Activated CD4-positive, alpha-beta memory T cell treated with anti-CD3 and anti-CD28 coated beads, Interleukin-2, amount 10 ng/mL, durations not matched to agents 7 days and 5 days (primary cell): ENCODE results near the gene NR1I2. TPM values are rescaled to one million over a fixed set of nuclear protein-coding genes. Genes with fewer than 3 reads are reported as not detected.

Experiments used
- CTCF ChIA-PET: fragments of 350-600 bp; sonication (Branson Sonifier 250); formaldehyde crosslinking; loops from one replicate; lab custom pipeline; 2021; ENCODE audit warnings: antibody characterized with exemption, inconsistent platforms; lab: Charles Lee
- POLR2A ChIA-PET: fragments of 350-600 bp; sonication (Branson Sonifier 250); formaldehyde crosslinking; loops from one replicate; lab custom pipeline; 2021; ENCODE audit warnings: antibody characterized with exemption; lab: Charles Lee
- DNase-seq: peaks from one replicate; pipeline ENCODE4 v3.0.0-alpha.2; 2020
- H3K27ac Mint-ChIP-seq: one replicate; pipeline ENCODE4 v1.8.0; 2021; ENCODE audit warnings: mild to moderate bottlenecking, mixed read lengths
- H3K27me3 Mint-ChIP-seq: one replicate; pipeline ENCODE4 v1.8.0; 2021; ENCODE audit warnings: mixed read lengths
- H3K36me3 Mint-ChIP-seq: one replicate; pipeline ENCODE4 v1.8.0; 2021; ENCODE audit warnings: low read depth, mixed read lengths
- H3K4me1 Mint-ChIP-seq: one replicate; pipeline ENCODE4 v1.8.0; 2021; ENCODE audit warnings: mixed read lengths
- H3K4me3 Mint-ChIP-seq: one replicate; pipeline ENCODE4 v1.8.0; 2021; ENCODE audit warnings: mild to moderate bottlenecking, mixed read lengths
- H3K9me3 Mint-ChIP-seq: one replicate; pipeline ENCODE4 v1.8.0; 2021; ENCODE audit warnings: mixed read lengths
- total RNA-seq, 2 experiments: library from RNA; stranded (reverse); gene quantifications; one replicate each; pipeline ENCODE4 v1.2.3, GENCODE V29; 2021

NR1I2 gene
- total RNA-seq, 2 experiments from 2014 or later: 0.13 to 0.20 TPM

DNA sequence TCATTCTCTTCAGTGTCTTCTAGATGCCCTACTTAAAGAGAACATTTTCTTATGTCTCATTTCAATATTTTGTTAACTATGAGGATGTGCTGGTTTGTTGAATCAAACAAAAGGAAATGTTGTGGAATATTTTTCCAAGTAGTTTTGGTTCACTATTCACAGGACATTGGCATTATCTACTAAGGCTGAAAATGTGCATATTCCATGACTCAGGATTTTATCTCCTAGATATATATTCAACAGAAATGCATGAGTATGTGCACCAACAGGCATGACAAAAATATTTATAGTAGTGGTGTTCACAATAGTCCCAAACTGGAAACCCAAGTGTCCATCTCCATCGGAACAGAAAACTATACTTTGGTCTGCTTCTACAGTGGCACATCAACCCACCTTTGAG lies 16.7 kb upstream of the NR1I2 start:
- H3K27ac Mint-ChIP-seq: no peak overlapping the region
- POLR2A ChIA-PET: no interaction called here
- peaks cover 34% of the 10 kb centered on the region for H3K27me3 Mint-ChIP-seq
- no peaks in the 10 kb centered on the region for H3K9me3 Mint-ChIP-seq
- H3K36me3 Mint-ChIP-seq: no peaks in the 10 kb centered on the region
- CTCF ChIA-PET: interaction anchor here (0.6 kb wide), 1 partner anchor 22 kb away, joined by 3 read pairs; no protein-coding TSS in a partner anchor
- no peaks in the 10 kb centered on the region for H3K4me1 Mint-ChIP-seq
- H3K4me3 Mint-ChIP-seq: no peak overlapping the region
- no peak for DNase-seq

DNA sequence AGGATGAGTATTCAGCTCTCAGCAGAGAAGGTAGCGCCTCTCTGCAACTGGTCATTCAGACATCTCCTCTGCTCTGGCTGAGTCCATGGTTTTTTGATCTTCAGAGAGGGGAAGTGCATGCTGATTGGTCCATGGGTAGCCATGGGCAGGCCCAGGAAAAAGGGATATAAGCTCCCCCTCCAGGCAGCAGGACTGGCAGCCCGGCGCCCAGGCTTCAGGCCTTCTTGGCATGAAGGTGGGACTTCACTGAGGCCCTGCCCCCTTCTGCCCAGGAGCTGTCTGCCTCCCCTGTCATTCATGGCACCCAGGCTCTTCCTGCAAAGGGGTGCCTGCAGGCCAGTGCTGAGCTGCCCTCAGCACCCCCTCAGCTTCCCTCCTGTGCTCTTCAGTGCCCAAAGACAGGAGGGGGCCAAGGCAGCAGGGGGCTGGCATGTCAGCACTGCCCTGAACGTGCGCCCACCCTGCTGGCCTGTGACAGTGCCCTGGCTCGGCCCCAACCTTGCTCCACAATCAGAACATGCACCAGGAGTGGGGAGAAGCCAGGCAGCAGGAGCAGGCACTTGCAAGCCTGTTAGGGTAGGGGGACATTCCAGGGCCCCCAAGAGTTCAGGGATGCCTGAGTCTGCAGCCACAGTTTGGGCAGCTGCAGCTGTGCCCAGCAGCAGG lies 13.8 kb upstream of the NR1I2 start:
- H3K4me1 Mint-ChIP-seq: no peaks in the 10 kb centered on the region
- ChIA-PET CTCF (interaction anchor here (0.5 kb wide), 1 partner anchor 51 kb away, joined by 4 read pairs; no protein-coding TSS in a partner anchor), POLR2A (no interaction called here)
- no peaks in the 10 kb centered on the region for H3K36me3 Mint-ChIP-seq
- H3K4me3 Mint-ChIP-seq: no peak overlapping the region
- no peak for DNase-seq
- H3K27me3 Mint-ChIP-seq: peaks cover 23% of the 10 kb centered on the region
- no peak overlapping the region for H3K27ac Mint-ChIP-seq
- H3K9me3 Mint-ChIP-seq: no peaks in the 10 kb centered on the region

DNA sequence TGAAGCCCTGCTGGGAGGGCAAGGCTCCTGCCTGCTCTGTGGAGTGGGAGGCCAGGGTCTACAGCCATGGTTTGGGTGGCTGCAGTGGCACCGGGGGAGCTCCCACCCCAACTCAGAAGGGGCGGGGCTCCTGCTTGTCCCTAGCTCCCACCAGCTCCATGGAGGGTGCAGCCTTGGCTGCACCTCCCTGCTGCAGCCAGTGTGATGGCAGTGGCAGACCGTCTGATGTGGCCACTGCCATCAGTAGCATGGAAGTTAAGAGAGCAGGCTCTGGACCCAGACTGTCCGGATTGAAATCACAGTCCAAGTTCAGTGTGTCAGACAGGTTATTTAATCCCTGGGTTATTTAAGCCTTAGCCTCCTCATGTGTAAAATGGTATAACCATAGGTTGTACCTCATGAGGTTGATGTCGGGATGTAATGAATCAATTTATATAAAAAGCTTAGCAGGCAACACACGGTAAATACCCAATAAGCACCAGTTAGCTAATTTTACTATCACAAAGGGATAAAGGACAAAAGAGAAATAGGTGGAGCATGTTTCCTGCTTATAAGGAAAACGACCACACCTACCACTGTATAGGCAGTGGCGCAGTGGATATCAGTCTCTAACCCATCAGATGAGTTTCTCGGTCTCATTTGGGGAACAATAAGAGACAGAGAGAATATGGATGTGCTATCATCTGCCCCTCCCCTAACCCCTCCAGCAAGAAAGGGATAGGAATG lies 13.1 kb upstream of the NR1I2 start:
- Mint-ChIP-seq H3K9me3 (no peaks in the 10 kb centered on the region), H3K36me3 (no peaks in the 10 kb centered on the region), H3K4me3 (no peak overlapping the region), H3K4me1 (no peaks in the 10 kb centered on the region), H3K27ac (no peak overlapping the region), H3K27me3 (peaks cover 19% of the 10 kb centered on the region)
- DNase-seq: no peak
- ChIA-PET POLR2A (no interaction called here), CTCF (no interaction called here)

GRCh38 chr3:119769394-119770149 lies 12.3 kb upstream of the NR1I2 start:
- no peak overlapping the region for H3K27ac Mint-ChIP-seq
- H3K27me3 Mint-ChIP-seq: peaks cover 19% of the 10 kb centered on the region
- DNase-seq: no peak
- H3K36me3 Mint-ChIP-seq: no peaks in the 10 kb centered on the region
- ChIA-PET POLR2A (no interaction called here), CTCF (no interaction called here)
- no peaks in the 10 kb centered on the region for H3K4me1 Mint-ChIP-seq
- H3K4me3 Mint-ChIP-seq: no peak overlapping the region
- no peaks in the 10 kb centered on the region for H3K9me3 Mint-ChIP-seq

DNA sequence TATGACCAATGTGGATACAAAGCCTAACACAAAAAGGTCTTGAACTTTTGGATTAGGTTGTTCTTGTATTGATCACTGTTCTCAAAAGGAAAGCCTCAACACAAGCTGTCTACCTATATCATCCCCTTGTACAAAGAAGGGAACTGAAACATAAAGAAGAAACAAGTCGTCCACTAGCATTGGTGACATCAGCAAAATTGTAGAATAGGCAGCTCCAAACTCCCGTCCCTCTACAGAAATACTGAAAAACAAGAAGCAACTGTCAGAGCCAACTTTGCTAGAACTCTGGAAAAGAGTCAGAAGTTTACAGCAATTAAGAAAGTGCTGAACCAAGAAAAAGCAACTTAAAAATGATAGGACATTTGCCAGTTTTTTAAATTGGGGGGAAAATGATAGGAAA lies 7.5 kb upstream of the NR1I2 start:
- ChIA-PET CTCF (no interaction called here), POLR2A (no interaction called here)
- Mint-ChIP-seq H3K4me1 (no peaks in the 10 kb centered on the region), H3K36me3 (no peaks in the 10 kb centered on the region), H3K4me3 (no peak overlapping the region), H3K9me3 (peaks cover 3% of the 10 kb centered on the region), H3K27me3 (peaks cover 12% of the 10 kb centered on the region), H3K27ac (no peak overlapping the region)
- no peak for DNase-seq

DNA sequence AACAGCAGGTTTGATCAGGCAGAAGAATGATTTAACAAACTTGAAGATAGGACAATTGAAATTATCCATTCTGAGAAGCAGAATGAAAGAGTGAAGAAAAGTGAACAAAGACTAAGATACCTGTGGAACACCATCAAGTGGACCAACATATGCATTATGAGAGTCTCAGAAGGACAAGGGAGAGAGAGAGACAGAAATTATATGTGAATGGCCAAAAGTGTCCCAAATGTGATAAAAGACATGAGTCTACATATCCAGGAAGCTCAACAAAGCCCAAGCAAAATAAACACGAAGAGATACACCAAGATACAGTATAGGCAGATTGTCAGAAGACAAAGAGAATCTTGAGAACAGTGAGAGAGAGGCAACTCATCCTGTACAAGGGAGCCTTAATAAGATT lies 5.6 kb upstream of the NR1I2 start:
- CTCF ChIA-PET: interaction anchor here (0.5 kb wide), 1 partner anchor 57 kb away, joined by 3 read pairs; no protein-coding TSS in a partner anchor
- POLR2A ChIA-PET: no interaction called here
- Mint-ChIP-seq H3K4me1 (peaks cover 4% of the 10 kb centered on the region), H3K36me3 (no peaks in the 10 kb centered on the region), H3K4me3 (no peak overlapping the region), H3K9me3 (peaks cover 3% of the 10 kb centered on the region), H3K27ac (no peak overlapping the region), H3K27me3 (peaks cover 6% of the 10 kb centered on the region)
- no peak for DNase-seq

GRCh38 chr3:119778176-119778575 lies 3.7 kb upstream of the NR1I2 start:
- Mint-ChIP-seq H3K27me3 (no peaks in the 10 kb centered on the region), H3K4me3 (no peak overlapping the region), H3K27ac (no peak overlapping the region), H3K4me1 (peaks cover 4% of the 10 kb centered on the region), H3K9me3 (peaks cover 3% of the 10 kb centered on the region), H3K36me3 (no peaks in the 10 kb centered on the region)
- ChIA-PET CTCF (no interaction called here), POLR2A (no interaction called here)
- DNase-seq: no peak

DNA sequence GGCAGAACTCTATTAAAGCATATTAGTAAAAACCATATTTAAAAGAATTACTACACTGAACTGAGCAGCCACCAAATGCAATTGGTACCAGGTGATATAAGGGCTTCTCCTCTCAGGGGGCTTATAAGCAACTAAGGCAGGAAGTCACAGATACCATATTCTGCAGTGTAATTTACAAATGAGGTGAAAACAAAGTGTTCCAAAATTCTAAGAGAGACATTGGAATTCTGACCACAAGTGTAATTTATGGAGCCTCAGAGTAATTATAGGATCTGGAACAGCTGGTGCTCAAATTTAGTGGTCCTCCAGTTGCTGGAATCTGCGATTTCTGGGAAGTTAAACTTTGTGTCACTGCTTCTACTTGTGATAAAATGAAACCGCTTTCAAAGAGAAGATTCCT lies 3.1 kb upstream of the NR1I2 start:
- Mint-ChIP-seq H3K36me3 (no peaks in the 10 kb centered on the region), H3K4me1 (peaks cover 4% of the 10 kb centered on the region), H3K27me3 (no peaks in the 10 kb centered on the region), H3K4me3 (no peak overlapping the region), H3K9me3 (peaks cover 3% of the 10 kb centered on the region), H3K27ac (no peak overlapping the region)
- ChIA-PET CTCF (no interaction called here), POLR2A (no interaction called here)
- no peak for DNase-seq

DNA sequence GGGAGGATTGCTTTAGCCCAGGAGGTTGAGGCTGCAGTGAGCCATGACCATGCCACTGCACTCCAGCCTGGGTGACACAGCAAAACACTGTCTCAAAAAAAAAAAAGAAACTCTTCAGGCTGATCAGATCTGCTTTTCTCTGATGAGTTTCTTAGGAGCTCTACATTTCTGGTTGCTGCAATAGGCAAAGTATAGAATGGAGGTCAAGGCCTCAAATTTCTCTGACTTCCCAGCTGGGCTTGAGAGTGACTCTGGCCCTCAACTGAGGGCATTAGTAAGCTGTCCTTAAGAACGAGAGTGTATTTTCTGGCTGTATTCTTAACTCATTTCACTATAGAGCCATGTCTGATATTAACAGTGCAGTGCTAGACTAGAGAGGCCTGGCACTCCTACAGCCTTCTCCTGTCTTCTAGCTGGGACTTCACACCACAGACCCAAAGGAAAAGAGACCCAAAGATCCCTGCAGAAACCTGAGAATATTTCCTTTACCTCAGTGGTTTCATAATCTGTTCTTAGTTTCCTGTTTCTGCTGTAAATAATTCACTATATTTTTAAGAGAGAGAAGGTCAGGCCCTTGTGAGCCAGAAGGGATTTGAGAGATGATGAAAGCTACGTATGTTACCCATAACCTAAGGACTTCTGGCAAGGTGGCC lies 2.0 kb upstream of the NR1I2 start:
- no peak overlapping the region for H3K27ac Mint-ChIP-seq
- H3K9me3 Mint-ChIP-seq: peaks cover 3% of the 10 kb centered on the region
- H3K4me1 Mint-ChIP-seq: peaks cover 4% of the 10 kb centered on the region
- no peaks in the 10 kb centered on the region for H3K27me3 Mint-ChIP-seq
- ChIA-PET CTCF (interaction anchor here (0.6 kb wide), 1 partner anchor 442 kb away, joined by 3 read pairs; no protein-coding TSS in a partner anchor), POLR2A (no interaction called here)
- H3K4me3 Mint-ChIP-seq: no peak overlapping the region
- no peaks in the 10 kb centered on the region for H3K36me3 Mint-ChIP-seq
- no peak for DNase-seq

DNA sequence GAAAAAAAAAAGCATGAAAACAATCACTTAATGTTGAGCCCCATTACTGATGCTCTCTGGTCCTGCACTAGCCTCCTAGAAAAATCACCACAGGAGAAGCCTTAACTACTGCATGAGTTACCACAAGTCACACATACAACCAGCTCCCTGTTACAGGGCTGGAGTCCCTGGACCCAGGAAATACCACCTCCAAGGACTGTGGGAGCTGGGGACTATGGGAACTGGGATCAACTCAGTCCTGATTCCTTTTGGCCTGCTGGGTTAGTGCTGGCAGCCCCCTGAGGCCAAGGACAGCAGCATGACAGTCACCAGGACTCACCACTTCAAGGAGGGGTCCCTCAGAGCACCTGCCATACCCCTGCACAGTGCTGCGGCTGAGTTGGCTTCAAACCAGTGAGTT lies 559 bp downstream of the NR1I2 start:
- H3K27ac Mint-ChIP-seq: no peak overlapping the region
- no peak overlapping the region for H3K4me3 Mint-ChIP-seq
- CTCF ChIA-PET: no interaction called here
- no peaks in the 10 kb centered on the region for H3K9me3 Mint-ChIP-seq
- H3K36me3 Mint-ChIP-seq: no peaks in the 10 kb centered on the region
- POLR2A ChIA-PET: interaction anchor here (0.6 kb wide), 1 partner anchor 18 kb away, joined by 3 read pairs; no protein-coding TSS in a partner anchor
- DNase-seq: no peak
- peaks cover 4% of the 10 kb centered on the region for H3K4me1 Mint-ChIP-seq
- H3K27me3 Mint-ChIP-seq: no peaks in the 10 kb centered on the region

GRCh38 chr3:119783255-119783654 lies 1.4 kb downstream of the NR1I2 start:
- Mint-ChIP-seq H3K36me3 (no peaks in the 10 kb centered on the region), H3K4me3 (no peak overlapping the region), H3K9me3 (no peaks in the 10 kb centered on the region), H3K27me3 (no peaks in the 10 kb centered on the region), H3K4me1 (peaks cover 4% of the 10 kb centered on the region), H3K27ac (no peak overlapping the region)
- POLR2A ChIA-PET: no interaction called here
- CTCF ChIA-PET: no interaction called here
- no peak for DNase-seq

DNA sequence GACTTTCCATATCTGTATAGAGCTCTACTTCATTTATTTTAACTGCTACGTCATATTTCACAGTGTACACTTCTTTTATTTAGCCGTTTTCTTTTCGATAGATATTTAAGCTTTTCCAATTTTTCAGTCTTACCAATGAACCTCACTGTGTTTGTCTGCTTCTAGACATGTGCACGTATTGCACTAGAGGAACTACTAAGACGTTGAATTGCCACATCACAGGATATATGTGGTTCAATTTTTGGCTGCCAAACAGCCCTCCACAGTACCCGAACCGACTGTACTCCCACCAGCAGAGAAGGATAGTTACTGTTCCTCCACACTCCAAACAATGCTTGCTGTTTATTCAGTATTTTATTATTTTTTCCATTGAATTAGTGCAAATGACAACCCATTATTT lies 2.0 kb downstream of the NR1I2 start:
- Mint-ChIP-seq H3K27ac (no peak overlapping the region), H3K9me3 (no peaks in the 10 kb centered on the region), H3K36me3 (no peaks in the 10 kb centered on the region), H3K4me1 (peaks cover 4% of the 10 kb centered on the region), H3K4me3 (no peak overlapping the region), H3K27me3 (no peaks in the 10 kb centered on the region)
- DNase-seq: no peak
- ChIA-PET POLR2A (no interaction called here), CTCF (interaction anchor here (0.6 kb wide), 1 partner anchor 697 kb away, joined by 3 read pairs; no protein-coding TSS in a partner anchor)

GRCh38 chr3:119786409-119786808 lies 4.5 kb downstream of the NR1I2 start:
- CTCF ChIA-PET: no interaction called here
- Mint-ChIP-seq H3K36me3 (no peaks in the 10 kb centered on the region), H3K27me3 (peaks cover 2% of the 10 kb centered on the region)

More at GRCh38 chr3:119786409-119786808, 4.5 kb downstream of the NR1I2 start:
- DNase-seq: no peak
- Mint-ChIP-seq H3K4me1 (no peaks in the 10 kb centered on the region), H3K9me3 (peaks cover 2% of the 10 kb centered on the region), H3K27ac (no peak overlapping the region), H3K4me3 (no peak overlapping the region)
- POLR2A ChIA-PET: no interaction called here
